ENCODE data around the gene PTP4A2. TPM values are rescaled to one million over a fixed set of nuclear protein-coding genes. Genes with fewer than 3 reads are reported as not detected.

Gene PTP4A2
- total and polyA plus RNA-seq, 2 of the 13 experiments (the other 11 are each of a cell fraction or from before 2014, with no cell fraction given) = 173 to 225 TPM

DNA sequence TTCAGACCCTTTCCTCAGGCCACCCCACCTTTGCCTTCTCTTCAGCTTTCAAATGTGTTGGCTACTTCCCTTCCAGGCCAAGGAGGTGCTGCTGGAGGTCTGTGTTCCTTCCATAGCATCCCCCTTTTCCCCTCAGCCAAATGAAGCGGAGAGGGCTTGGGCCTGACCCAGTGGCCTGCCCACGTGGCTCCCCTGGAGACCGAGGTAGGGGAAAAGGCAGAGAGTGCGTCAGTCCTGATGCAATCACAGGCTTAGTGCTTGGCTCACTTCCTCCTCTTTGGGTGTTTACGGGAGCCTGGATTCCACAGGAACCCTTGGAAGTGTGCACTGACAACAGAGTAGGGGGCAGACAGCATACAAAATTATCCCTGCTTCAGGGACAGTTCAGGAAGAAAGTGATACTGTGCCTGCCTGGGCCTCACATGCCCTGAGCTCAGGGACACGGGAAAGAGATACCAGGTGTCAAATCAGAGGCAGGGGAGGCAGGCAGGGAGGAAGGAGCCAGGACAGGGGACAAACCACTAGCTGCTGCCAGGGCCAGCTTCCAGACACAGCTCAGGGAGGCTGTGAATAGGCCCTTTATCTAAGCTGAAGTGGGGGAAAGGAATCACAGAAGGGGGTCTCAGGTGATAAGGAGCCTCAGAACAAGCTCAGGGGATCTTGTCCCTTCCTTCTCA lies 16.6 kb upstream of the PTP4A2 start (continued):
- TF ChIP-seq, protein P1, sequence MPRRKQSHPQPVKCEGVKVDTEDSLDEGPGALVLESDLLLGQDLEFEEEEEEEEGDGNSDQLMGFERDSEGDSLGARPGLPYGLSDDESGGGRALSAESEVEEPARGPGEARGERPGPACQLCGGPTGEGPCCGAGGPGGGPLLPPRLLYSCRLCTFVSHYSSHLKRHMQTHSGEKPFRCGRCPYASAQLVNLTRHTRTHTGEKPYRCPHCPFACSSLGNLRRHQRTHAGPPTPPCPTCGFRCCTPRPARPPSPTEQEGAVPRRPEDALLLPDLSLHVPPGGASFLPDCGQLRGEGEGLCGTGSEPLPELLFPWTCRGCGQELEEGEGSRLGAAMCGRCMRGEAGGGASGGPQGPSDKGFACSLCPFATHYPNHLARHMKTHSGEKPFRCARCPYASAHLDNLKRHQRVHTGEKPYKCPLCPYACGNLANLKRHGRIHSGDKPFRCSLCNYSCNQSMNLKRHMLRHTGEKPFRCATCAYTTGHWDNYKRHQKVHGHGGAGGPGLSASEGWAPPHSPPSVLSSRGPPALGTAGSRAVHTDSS (CRISPR knock-in tag; conservative IDR thresholded peaks at IDR 0.05) = no peak
- TF ChIP-seq, protein P2, sequence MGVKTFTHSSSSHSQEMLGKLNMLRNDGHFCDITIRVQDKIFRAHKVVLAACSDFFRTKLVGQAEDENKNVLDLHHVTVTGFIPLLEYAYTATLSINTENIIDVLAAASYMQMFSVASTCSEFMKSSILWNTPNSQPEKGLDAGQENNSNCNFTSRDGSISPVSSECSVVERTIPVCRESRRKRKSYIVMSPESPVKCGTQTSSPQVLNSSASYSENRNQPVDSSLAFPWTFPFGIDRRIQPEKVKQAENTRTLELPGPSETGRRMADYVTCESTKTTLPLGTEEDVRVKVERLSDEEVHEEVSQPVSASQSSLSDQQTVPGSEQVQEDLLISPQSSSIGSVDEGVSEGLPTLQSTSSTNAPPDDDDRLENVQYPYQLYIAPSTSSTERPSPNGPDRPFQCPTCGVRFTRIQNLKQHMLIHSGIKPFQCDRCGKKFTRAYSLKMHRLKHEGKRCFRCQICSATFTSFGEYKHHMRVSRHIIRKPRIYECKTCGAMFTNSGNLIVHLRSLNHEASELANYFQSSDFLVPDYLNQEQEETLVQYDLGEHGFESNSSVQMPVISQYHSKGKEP (CRISPR knock-in tag; IDR thresholded peaks at IDR 0.05) = no peak
- TF ChIP-seq TCF12 (IDR thresholded peaks at IDR 0.05) = no peak
- no peak for TF ChIP-seq TCF12 (CRISPR knock-in tag; IDR thresholded peaks at IDR 0.05)
- TF ChIP-seq ZNF83 (CRISPR knock-in tag; IDR thresholded peaks at IDR 0.05; ENCODE audit: borderline replicate concordance) = no peak
- TF ChIP-seq SNAI1 (CRISPR knock-in tag; IDR thresholded peaks at IDR 0.05; ENCODE audit: borderline replicate concordance) = no peak
- no peak for TF ChIP-seq ZNF629 (CRISPR knock-in tag; conservative IDR thresholded peaks at IDR 0.05)
- TF ChIP-seq JARID2 (CRISPR knock-in tag; IDR thresholded peaks at IDR 0.05; ENCODE audit: insufficient replicate concordance) = no peak
- TF ChIP-seq, protein P3, sequence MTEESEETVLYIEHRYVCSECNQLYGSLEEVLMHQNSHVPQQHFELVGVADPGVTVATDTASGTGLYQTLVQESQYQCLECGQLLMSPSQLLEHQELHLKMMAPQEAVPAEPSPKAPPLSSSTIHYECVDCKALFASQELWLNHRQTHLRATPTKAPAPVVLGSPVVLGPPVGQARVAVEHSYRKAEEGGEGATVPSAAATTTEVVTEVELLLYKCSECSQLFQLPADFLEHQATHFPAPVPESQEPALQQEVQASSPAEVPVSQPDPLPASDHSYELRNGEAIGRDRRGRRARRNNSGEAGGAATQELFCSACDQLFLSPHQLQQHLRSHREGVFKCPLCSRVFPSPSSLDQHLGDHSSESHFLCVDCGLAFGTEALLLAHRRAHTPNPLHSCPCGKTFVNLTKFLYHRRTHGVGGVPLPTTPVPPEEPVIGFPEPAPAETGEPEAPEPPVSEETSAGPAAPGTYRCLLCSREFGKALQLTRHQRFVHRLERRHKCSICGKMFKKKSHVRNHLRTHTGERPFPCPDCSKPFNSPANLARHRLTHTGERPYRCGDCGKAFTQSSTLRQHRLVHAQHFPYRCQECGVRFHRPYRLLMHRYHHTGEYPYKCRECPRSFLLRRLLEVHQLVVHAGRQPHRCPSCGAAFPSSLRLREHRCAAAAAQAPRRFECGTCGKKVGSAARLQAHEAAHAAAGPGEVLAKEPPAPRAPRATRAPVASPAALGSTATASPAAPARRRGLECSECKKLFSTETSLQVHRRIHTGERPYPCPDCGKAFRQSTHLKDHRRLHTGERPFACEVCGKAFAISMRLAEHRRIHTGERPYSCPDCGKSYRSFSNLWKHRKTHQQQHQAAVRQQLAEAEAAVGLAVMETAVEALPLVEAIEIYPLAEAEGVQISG (CRISPR knock-in tag; IDR thresholded peaks at IDR 0.05) = peak; percentile 39; the same call in 1 of the 2 replicates
- no peak for TF ChIP-seq ZNF33A (CRISPR knock-in tag; IDR thresholded peaks at IDR 0.05; ENCODE audit: borderline replicate concordance)
- peak; percentile 70; the same call in 1 of the 2 replicates for TF ChIP-seq ZBTB21 (CRISPR knock-in tag; IDR thresholded peaks at IDR 0.05)
- TF ChIP-seq, protein P4, sequence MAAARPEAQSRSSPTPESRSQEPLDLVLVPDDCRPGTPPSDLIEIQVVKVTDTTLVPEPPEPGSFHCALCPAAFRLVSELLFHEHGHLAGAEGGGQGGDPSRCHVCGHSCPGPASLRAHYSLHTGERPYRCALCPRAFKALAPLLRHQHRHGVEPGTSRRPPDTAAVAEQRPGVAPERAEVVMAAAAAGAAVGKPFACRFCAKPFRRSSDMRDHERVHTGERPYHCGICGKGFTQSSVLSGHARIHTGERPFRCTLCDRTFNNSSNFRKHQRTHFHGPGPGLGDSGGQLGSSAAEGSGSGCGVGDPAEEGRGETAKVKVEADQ (CRISPR knock-in tag; IDR thresholded peaks at IDR 0.05; ENCODE audit: borderline replicate concordance) = no peak
- TF ChIP-seq GATA4 (IDR thresholded peaks at IDR 0.05; ENCODE audit: borderline replicate concordance, low read depth) = no peak
- no peak for TF ChIP-seq NR2F1 (CRISPR knock-in tag; IDR thresholded peaks at IDR 0.05)
- no peak for TF ChIP-seq SMAD1 (CRISPR knock-in tag; IDR thresholded peaks at IDR 0.05; ENCODE audit: borderline replicate concordance, low read depth)
- no peak; the same call in 1 of the 2 replicates for TF ChIP-seq HOXA3 (CRISPR knock-in tag; IDR thresholded peaks at IDR 0.05)
- TF ChIP-seq ZNF644 (CRISPR knock-in tag; IDR thresholded peaks at IDR 0.05; ENCODE audit: low read depth) = 0 out of 2 replicates have a peak, but pooled peaks have one; percentile 30
- TF ChIP-seq ZC3H13 (CRISPR knock-in tag; IDR thresholded peaks at IDR 0.05) = no peak
- TF ChIP-seq ATRX (CRISPR knock-in tag; IDR thresholded peaks at IDR 0.05; ENCODE audit: borderline replicate concordance) = no peak
- TF ChIP-seq ZSCAN9 (CRISPR knock-in tag; IDR thresholded peaks at IDR 0.05; ENCODE audit: borderline replicate concordance) = no peak
- no peak for TF ChIP-seq TBL1XR1 (IDR thresholded peaks at IDR 0.05; ENCODE audit: borderline replicate concordance, low read length, partially characterized antibody)
- no peak for TF ChIP-seq NCOA1 (CRISPR knock-in tag; IDR thresholded peaks at IDR 0.05)

All from HepG2 (cell line).